CD14-positive monocyte (primary cell): ENCODE data around the gene CACNA1C. TPM values are rescaled to one million over a fixed set of nuclear protein-coding genes. Genes with fewer than 3 reads are reported as not detected.

Source experiments
- DNase-seq, 3 donors: peaks; one replicate each; pipeline ENCODE4 v3.0.0-alpha.2; 2011 to 2022
- H2AFZ ChIP-seq: 2 replicates; pipeline ENCODE4 v1.6.0; 2012; ENCODE audit warnings: mild to moderate bottlenecking, low read depth, low read length, inconsistent platforms; ENCODE audit not compliant: insufficient read depth, poor library complexity, severe bottlenecking
- H3K27ac ChIP-seq, 2 donors: 1 replicate in 1 of 2; 2 replicates in 1 of 2; pipeline ENCODE4 v1.5.1; 2012 to 2013; ENCODE audit warnings: low read length in 2 of 2, control low read depth in 1 of 2, inconsistent platforms in 1 of 2, low read depth in 1 of 2, mild to moderate bottlenecking in 1 of 2
- H3K27me3 ChIP-seq, 2 donors: one replicate each; pipeline versions ENCODE4 v1.6.0 to v1.6.1; 2011 to 2013; ENCODE audit warnings: low read length in 2 of 2; ENCODE audit not compliant: control insufficient read depth in 2 of 2, insufficient read depth in 2 of 2
- H3K36me3 ChIP-seq, 2 donors: replicated peaks in 1 of 2; 1 replicate in 1 of 2; 2 replicates in 1 of 2; pipeline versions ENCODE4 v1.5.1 to v1.6.1; 2012 to 2013; ENCODE audit warnings: low read length in 2 of 2, control low read depth in 1 of 2, inconsistent platforms in 1 of 2, mild to moderate bottlenecking in 1 of 2; ENCODE audit not compliant: insufficient read depth in 2 of 2, control insufficient read depth in 1 of 2
- H3K4me1 ChIP-seq, 2 donors: 1 replicate in 1 of 2; 2 replicates in 1 of 2; pipeline versions ENCODE4 v1.5.1 to v1.6.1; 2012 to 2013; ENCODE audit warnings: low read length in 2 of 2, control low read depth in 1 of 2, inconsistent platforms in 1 of 2, mild to moderate bottlenecking in 1 of 2, moderate library complexity in 1 of 2; ENCODE audit not compliant: insufficient read depth in 2 of 2, control insufficient read depth in 1 of 2
- H3K4me2 ChIP-seq: replicated peaks from 2 replicates; pipeline ENCODE3; 2012; ENCODE audit warnings: low read length, moderate library complexity, mild to moderate bottlenecking; ENCODE audit not compliant: poor library complexity, severe bottlenecking; ENCODE audit errors: extremely low read depth
- H3K4me3 ChIP-seq, 3 experiments: fragments of 200-600 bp in 1 of 3; sonication (generic) in 1 of 3; replicated peaks in 1 of 3; 1 replicate in 2 of 3; 2 replicates in 1 of 3; pipeline ENCODE4 v1.5.1; 2011 to 2013; ENCODE audit warnings: low read length in 3 of 3, mild to moderate bottlenecking in 3 of 3, control low read depth in 2 of 3, low read depth in 2 of 3, inconsistent platforms in 1 of 3, moderate library complexity in 1 of 3
- H3K79me2 ChIP-seq: 2 replicates; pipeline ENCODE4 v1.6.0; 2012; ENCODE audit warnings: mild to moderate bottlenecking, control low read depth, inconsistent platforms, low read length, moderate library complexity; ENCODE audit not compliant: insufficient read depth
- H3K9ac ChIP-seq: 2 replicates; pipeline ENCODE4 v1.6.0; 2017; ENCODE audit warnings: low read length, mild to moderate bottlenecking; ENCODE audit not compliant: insufficient read depth, poor library complexity, severe bottlenecking
- H3K9me3 ChIP-seq, 2 donors: replicated peaks in 1 of 2; 1 replicate in 1 of 2; 2 replicates in 1 of 2; pipeline versions ENCODE4 v1.5.1 to v1.6.1; 2012 to 2013; ENCODE audit warnings: low read length in 2 of 2, control low read depth in 1 of 2; ENCODE audit not compliant: control insufficient read depth in 1 of 2, insufficient read depth in 1 of 2
- H4K20me1 ChIP-seq: 2 replicates; pipeline ENCODE4 v1.6.0; 2012; ENCODE audit warnings: mild to moderate bottlenecking, low read length, control low read depth, moderate library complexity; ENCODE audit not compliant: insufficient read depth
- H3K27ac Mint-ChIP-seq, 7 donors: one replicate each; pipeline ENCODE4 v1.8.0; 2020; ENCODE audit warnings: mild to moderate bottlenecking in 7 of 7, mixed read lengths in 7 of 7, moderate library complexity in 6 of 7, inconsistent platforms in 2 of 7
- H3K27me3 Mint-ChIP-seq, 3 donors: one replicate each; pipeline ENCODE4 v1.8.0; 2021 to 2022; ENCODE audit warnings: low read depth in 3 of 3, mild to moderate bottlenecking in 3 of 3, mixed read lengths in 3 of 3, moderate library complexity in 3 of 3, inconsistent platforms in 1 of 3
- H3K36me3 Mint-ChIP-seq, 2 donors: one replicate each; pipeline ENCODE4 v1.8.0; 2020; ENCODE audit warnings: mixed read lengths in 2 of 2, inconsistent platforms in 1 of 2, mild to moderate bottlenecking in 1 of 2
- H3K4me1 Mint-ChIP-seq: one replicate; pipeline ENCODE4 v1.8.0; 2020; ENCODE audit warnings: mild to moderate bottlenecking, mixed read lengths
- H3K4me3 Mint-ChIP-seq, 2 donors: one replicate each; pipeline ENCODE4 v1.8.0; 2020; ENCODE audit warnings: mild to moderate bottlenecking in 2 of 2, mixed read lengths in 2 of 2, moderate library complexity in 1 of 2
- H3K9me3 Mint-ChIP-seq, 7 donors: one replicate each; pipeline ENCODE4 v1.8.0; 2020 to 2022; ENCODE audit warnings: mixed read lengths in 7 of 7, mild to moderate bottlenecking in 6 of 7, moderate library complexity in 6 of 7, inconsistent platforms in 2 of 7
- CTCF ChIP-seq: fragments of 200-600 bp; IDR thresholded peaks from one replicate; pipeline ENCODE4 v1.8.0; 2022; ENCODE audit warnings: antibody characterized with exemption, mild to moderate bottlenecking
- WGBS: methylation state at CpG from one replicate; pipeline ENCODE4 v1.1.5; 2013; ENCODE audit warnings: missing lambda C conversion rate; ENCODE audit not compliant: insufficient coverage; 5-methylcytosine and 5-hydroxymethylcytosine counted together
- intact Hi-C, 2 donors: fragments of 100-400 bp; cut with micrococcal nuclease; formaldehyde crosslinking; loops; one replicate each; pipeline versions ENCODE4 v1.15.0 to v1.15.1; 2023
- polyA plus RNA-seq, 3 donors: library from polyadenylated mRNA; depleted of rRNA in 1 of 3; unstranded in 2 of 3; stranded (reverse) in 1 of 3; fragments of 300-500 nt in 2 of 3; fragments of >200 nt in 1 of 3; fragmentation: Illumina TruSeq in 2 of 3; gene quantifications; 1 replicate in 2 of 3; 2 replicates in 1 of 3; pipeline ENCODE4 v1.2.3, GENCODE V29; 2012 to 2021

CACNA1C gene
- polyA plus RNA-seq, 3 donors: not detected

DNA sequence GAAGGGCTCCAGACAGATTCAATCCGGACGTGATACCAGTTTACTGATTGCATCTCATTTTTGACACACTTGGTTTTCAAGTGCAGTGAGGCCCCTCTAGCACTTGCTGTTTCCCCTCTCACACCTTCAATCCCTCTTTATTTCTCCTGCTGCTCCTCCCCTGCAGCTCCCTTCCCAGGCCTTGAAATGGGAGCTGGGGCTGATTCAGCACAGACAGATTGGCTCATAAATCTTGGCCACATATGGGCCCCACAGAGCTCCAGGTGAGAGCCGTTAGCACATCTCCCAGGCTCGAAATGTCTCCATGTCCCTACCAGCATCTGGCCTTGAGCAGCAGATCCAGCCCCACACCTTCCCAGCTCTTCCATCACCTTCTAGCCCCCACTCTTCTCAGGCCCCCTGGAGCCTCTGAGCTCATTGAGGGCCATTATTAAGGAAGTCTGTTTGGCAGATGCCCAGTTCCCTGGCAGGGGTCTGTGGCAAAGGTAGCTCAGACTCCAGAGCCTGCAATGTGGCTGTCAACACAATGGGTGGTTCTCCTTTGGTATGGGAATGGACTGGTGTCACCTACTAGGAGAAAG, 521.7 kb downstream of the CACNA1C start:
- WGBS: 90% methylated on average over 2 of the region's 4 CpGs
- TF ChIP-seq CTCF: no peak
- no peak overlapping the region for H2AFZ ChIP-seq
- H3K9ac ChIP-seq: no peak overlapping the region
- H3K36me3 ChIP-seq: no peaks in the 10 kb centered on the region
- no peaks in the 10 kb centered on the region for H3K4me1 Mint-ChIP-seq
- no peaks in the 10 kb centered on the region for H3K4me1 ChIP-seq
- H3K27ac Mint-ChIP-seq: peak overlapping the region in 1 of 7 donors; percentile 26
- no peaks in the 10 kb centered on the region for H3K79me2 ChIP-seq
- no peaks in the 10 kb centered on the region for H3K27me3 ChIP-seq
- peaks cover 0 to 8% (median 8%) of the 10 kb centered on the region in 3 donors for H3K27me3 Mint-ChIP-seq
- no peaks in the 10 kb centered on the region for H4K20me1 ChIP-seq
- H3K27ac ChIP-seq: no peak overlapping the region
- H3K4me3 ChIP-seq: no peak overlapping the region
- no peak overlapping the region for H3K4me2 ChIP-seq
- H3K9me3 Mint-ChIP-seq: no peaks in the 10 kb centered on the region
- H3K36me3 Mint-ChIP-seq: no peaks in the 10 kb centered on the region
- no peak overlapping the region for H3K4me3 Mint-ChIP-seq
- no peak for DNase-seq
- intact Hi-C loops: loop anchor here in 1 of 2 donors (10.0 kb wide), 1 partner anchor 170 kb away; no protein-coding TSS in a partner anchor
- H3K9me3 ChIP-seq: no peaks in the 10 kb centered on the region

DNA sequence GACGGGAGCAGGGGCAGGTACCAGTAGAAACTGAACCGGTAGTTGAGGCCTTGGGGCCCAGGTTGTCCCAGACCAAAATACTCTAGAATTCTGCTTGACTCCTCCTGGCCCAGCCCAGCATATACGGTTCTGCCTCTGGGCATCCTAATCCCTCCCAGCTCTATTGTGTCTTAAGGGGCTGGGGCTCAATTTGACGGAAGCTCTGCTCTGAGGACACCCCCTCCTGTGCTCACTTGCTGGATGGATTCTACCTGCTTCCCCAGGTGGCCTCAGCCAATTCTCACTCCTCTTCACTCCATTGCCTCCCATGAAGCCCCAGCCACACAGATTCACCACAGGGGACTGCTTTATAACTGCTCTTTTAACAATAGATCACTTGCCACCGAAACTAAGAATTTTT, 522.5 kb downstream of the CACNA1C start:
- H3K9me3 ChIP-seq: no peaks in the 10 kb centered on the region
- no peak overlapping the region for H3K27ac ChIP-seq
- Mint-ChIP-seq H3K9me3 (no peaks in the 10 kb centered on the region), H3K4me3 (no peak overlapping the region), H3K27ac (no peak overlapping the region), H3K27me3 (peaks cover 0 to 8% (median 8%) of the 10 kb centered on the region in 3 donors), H3K4me1 (no peaks in the 10 kb centered on the region), H3K36me3 (no peaks in the 10 kb centered on the region)
- H3K4me2 ChIP-seq: no peak overlapping the region
- no peak overlapping the region for H2AFZ ChIP-seq
- H3K4me1 ChIP-seq: no peaks in the 10 kb centered on the region
- TF ChIP-seq CTCF: no peak
- no peaks in the 10 kb centered on the region for H3K27me3 ChIP-seq
- H3K4me3 ChIP-seq: no peak overlapping the region
- H3K36me3 ChIP-seq: no peaks in the 10 kb centered on the region
- no peaks in the 10 kb centered on the region for H3K79me2 ChIP-seq
- 87% methylated on average over 4 of the region's 5 CpGs for WGBS
- no peaks in the 10 kb centered on the region for H4K20me1 ChIP-seq
- intact Hi-C loops: loop anchor here in 1 of 2 donors (10.0 kb wide), 1 partner anchor 170 kb away; no protein-coding TSS in a partner anchor
- DNase-seq: no peak
- no peak overlapping the region for H3K9ac ChIP-seq
